Measurements from ENCODE around the gene P2RX7. TPM values are rescaled to one million over a fixed set of nuclear protein-coding genes. Genes with fewer than 3 reads are reported as not detected.

Gene P2RX7
- total RNA-seq, 1 donor from 2014 or later = 0.12 TPM

DNA sequence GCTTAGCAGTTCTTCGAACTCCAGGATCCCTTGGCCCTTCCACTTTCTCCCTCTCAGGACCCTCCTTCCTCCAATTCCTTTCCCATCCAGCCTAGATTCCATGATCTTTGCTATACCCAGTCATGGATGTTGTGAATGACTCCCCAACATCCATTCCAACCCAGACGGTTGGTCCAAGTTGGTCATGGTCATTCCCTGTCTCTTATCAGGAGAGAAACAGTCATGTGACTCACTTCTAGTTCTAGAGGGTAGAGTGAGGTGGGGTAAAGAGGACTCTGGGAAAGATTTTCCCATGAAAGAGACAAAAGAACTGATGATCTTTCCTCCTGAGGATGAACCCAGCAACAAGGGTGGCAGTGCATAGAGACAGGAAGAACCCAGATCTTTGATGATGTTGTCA lies 9.2 kb upstream of the P2RX7 start:
- H3K27me3 Mint-ChIP-seq (ENCODE audit: low read depth) = peaks cover 67% of the 10 kb centered on the region
- no peaks in the 10 kb centered on the region for H3K4me1 Mint-ChIP-seq
- H3K36me3 Mint-ChIP-seq (ENCODE audit: low read depth) = no peaks in the 10 kb centered on the region
- H3K4me3 Mint-ChIP-seq = no peak overlapping the region
- H3K27ac Mint-ChIP-seq (ENCODE audit: unreplicated experiment) = no peak overlapping the region
- no peak for TF ChIP-seq CTCF (conservative IDR thresholded peaks at IDR 0.05)
- peaks cover 7% of the 10 kb centered on the region for H3K9me3 Mint-ChIP-seq
- no peak for DNase-seq (ENCODE audit: low read depth, low spot score)

DNA sequence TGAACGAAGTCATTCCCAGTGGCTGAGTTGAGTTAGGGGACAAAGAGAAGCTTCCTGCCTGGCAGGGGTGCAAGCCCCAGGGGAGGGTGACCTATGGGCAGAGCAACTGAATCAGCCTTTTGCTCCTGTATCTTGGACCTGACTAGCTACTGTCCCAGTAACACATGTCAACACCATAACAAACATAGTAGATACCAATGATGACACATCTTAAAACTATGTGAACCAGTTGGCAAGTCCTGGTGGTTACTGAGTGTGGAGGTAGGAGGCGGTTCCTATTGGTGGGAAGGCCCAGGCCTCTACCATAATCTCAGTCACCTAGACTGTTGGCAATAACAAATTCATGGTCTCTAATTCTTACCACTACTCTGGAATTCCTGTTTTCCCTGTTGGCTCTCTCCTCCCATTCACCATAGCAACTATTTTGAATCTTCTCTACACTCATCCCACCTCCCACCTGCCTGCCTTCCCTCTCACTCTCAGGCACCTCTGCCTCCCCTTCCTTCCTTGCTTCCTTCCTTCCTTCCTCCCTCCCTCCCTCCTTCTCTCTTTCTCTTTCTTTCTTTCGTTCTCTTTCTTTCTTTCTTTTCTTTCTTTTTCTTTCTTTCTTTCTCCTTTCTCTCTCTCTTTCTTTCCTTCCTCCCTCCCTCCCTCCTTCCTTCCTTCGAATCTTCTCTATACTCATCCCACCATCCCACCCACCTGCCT lies 8.1 kb upstream of the P2RX7 start:
- H3K27ac Mint-ChIP-seq (ENCODE audit: unreplicated experiment) = no peak overlapping the region
- TF ChIP-seq CTCF (conservative IDR thresholded peaks at IDR 0.05) = no peak
- H3K4me3 Mint-ChIP-seq = no peak overlapping the region
- no peak for DNase-seq (ENCODE audit: low read depth, low spot score)
- H3K36me3 Mint-ChIP-seq (ENCODE audit: low read depth) = no peaks in the 10 kb centered on the region
- H3K4me1 Mint-ChIP-seq = peaks cover 4% of the 10 kb centered on the region
- peaks cover 7% of the 10 kb centered on the region for H3K9me3 Mint-ChIP-seq
- H3K27me3 Mint-ChIP-seq (ENCODE audit: low read depth) = peaks cover 60% of the 10 kb centered on the region

- TF ChIP-seq CTCF (conservative IDR thresholded peaks at IDR 0.05) = no peak
- H3K4me3 Mint-ChIP-seq = no peak overlapping the region
- no peak for DNase-seq (ENCODE audit: low read depth, low spot score)
- H3K9me3 Mint-ChIP-seq = peaks cover 7% of the 10 kb centered on the region
- H3K4me1 Mint-ChIP-seq = peaks cover 10% of the 10 kb centered on the region
- H3K36me3 Mint-ChIP-seq (ENCODE audit: low read depth) = no peaks in the 10 kb centered on the region
- no peak overlapping the region for H3K27ac Mint-ChIP-seq (ENCODE audit: unreplicated experiment)
- H3K27me3 Mint-ChIP-seq (ENCODE audit: low read depth) = peaks cover 40% of the 10 kb centered on the region
These were observed 5.2 kb upstream of the P2RX7 start for GRCh38 chr12:121127501-121127900.

- peak; percentile 4 for DNase-seq (ENCODE audit: low read depth, low spot score)
- Mint-ChIP-seq H3K4me3 (no peak overlapping the region), H3K27ac (ENCODE audit: unreplicated experiment) (no peak overlapping the region), H3K36me3 (ENCODE audit: low read depth) (no peaks in the 10 kb centered on the region), H3K27me3 (ENCODE audit: low read depth) (peaks cover 29% of the 10 kb centered on the region), H3K4me1 (peaks cover 17% of the 10 kb centered on the region), H3K9me3 (no peaks in the 10 kb centered on the region)
- no peak for TF ChIP-seq CTCF (conservative IDR thresholded peaks at IDR 0.05)
These were observed 3.5 kb upstream of the P2RX7 start for GRCh38 chr12:121128908-121129810.

DNA sequence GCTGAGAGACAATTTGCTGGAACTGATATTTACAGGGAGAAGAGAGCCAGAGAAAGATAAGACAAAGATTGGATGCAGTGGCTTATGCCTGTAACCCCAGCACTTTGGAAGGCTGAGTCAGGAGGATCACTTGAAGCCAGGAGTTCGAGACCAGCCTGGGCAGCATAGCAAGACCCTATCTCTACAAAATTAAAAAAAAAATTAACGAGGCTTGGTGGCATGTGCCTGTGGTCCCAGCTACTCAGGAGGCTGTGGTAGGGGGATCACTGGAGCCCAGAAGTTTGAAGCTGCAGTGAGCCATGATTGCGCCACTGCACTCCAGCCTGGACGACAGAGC lies 2.9 kb upstream of the P2RX7 start:
- DNase-seq (ENCODE audit: low read depth, low spot score) = no peak
- Mint-ChIP-seq H3K27me3 (ENCODE audit: low read depth) (peaks cover 25% of the 10 kb centered on the region), H3K4me3 (no peak overlapping the region), H3K27ac (ENCODE audit: unreplicated experiment) (no peak overlapping the region), H3K36me3 (ENCODE audit: low read depth) (no peaks in the 10 kb centered on the region), H3K4me1 (peaks cover 17% of the 10 kb centered on the region), H3K9me3 (no peaks in the 10 kb centered on the region)
- no peak for TF ChIP-seq CTCF (conservative IDR thresholded peaks at IDR 0.05)

Data from neural crest cell (in vitro differentiated cells).